Sigmoid colon (tissue), 4 donors: ENCODE results near the gene NSUN7.

ENCODE experiments used
- CTCF ChIP-seq, 4 experiments: fragments of 450-650 bp in 3 of 4; fragments of 200-600 bp in 1 of 4; IDR thresholded peaks; one replicate each; pipeline ENCODE4 v1.5.1; 2016 to 2019; ENCODE audit warnings: antibody characterized with exemption in 4 of 4, mild to moderate bottlenecking in 3 of 4, moderate library complexity in 2 of 4
- EP300 ChIP-seq, 4 donors: sonication (generic); formaldehyde crosslinking; IDR thresholded peaks; one replicate each; pipeline ENCODE4 v1.6.1; 2017; ENCODE audit warnings: antibody characterized with exemption in 4 of 4
- POLR2AphosphoS5 ChIP-seq, 4 donors: sonication (generic); formaldehyde crosslinking; IDR thresholded peaks; one replicate each; pipeline ENCODE4 v1.6.1; 2017; ENCODE audit warnings: antibody characterized with exemption in 4 of 4

- TF ChIP-seq CTCF (IDR thresholded peaks at IDR 0.05) (no peak), EP300 (IDR thresholded peaks at IDR 0.05) (no peak), POLR2AphosphoS5 (IDR thresholded peaks at IDR 0.05) (no peak)
These were observed 905 bp downstream of the NSUN7 start for GRCh38 chr4:40750461-40751258.
